ENCODE measurements around the gene DHRSX.
"Not testable (repeated sequence)": the region's sequence is repeated elsewhere in the genome, so short reads cannot be mapped to it uniquely, and the experiment has no call there.

Gene DHRSX

GRCh38 chrX:2224161-2224560 is 276.6 kb downstream of the DHRSX start:
- DNase-seq (ENCODE audit: insufficient read length, low spot score) (no peak), FAIRE-seq (no peak)
- no peak for TF ChIP-seq CTCF (IDR thresholded peaks at IDR 0.05; ENCODE audit: insufficient read depth, missing control alignments)

GRCh38 chrX:2220829-2221567 is 279.8 kb downstream of the DHRSX start:
- no peak for TF ChIP-seq CTCF (IDR thresholded peaks at IDR 0.05; ENCODE audit: insufficient read depth, missing control alignments)
- FAIRE-seq (no peak), DNase-seq (ENCODE audit: insufficient read length, low spot score) (no peak)

GRCh38 chrX:2220296-2220695 is 280.5 kb downstream of the DHRSX start:
- TF ChIP-seq CTCF (IDR thresholded peaks at IDR 0.05; ENCODE audit: insufficient read depth, missing control alignments) = no peak
- no peak for FAIRE-seq
- no peak for DNase-seq (ENCODE audit: insufficient read length, low spot score)

- DNase-seq (ENCODE audit: insufficient read length, low spot score); FAIRE-seq: not testable (repeated sequence)
Measured at GRCh38 chrX:2214138-2214823, 286.5 kb downstream of the DHRSX start.

GRCh38 chrX:2211667-2212066 is 289.1 kb downstream of the DHRSX start:
- FAIRE-seq; DNase-seq (ENCODE audit: insufficient read length, low spot score): not testable (repeated sequence)

GRCh38 chrX:2193273-2193592 is 307.5 kb downstream of the DHRSX start:
- no peak for FAIRE-seq
- no peak for TF ChIP-seq CTCF (IDR thresholded peaks at IDR 0.05; ENCODE audit: insufficient read depth, missing control alignments)
- DNase-seq (ENCODE audit: insufficient read length, low spot score) = no peak

GRCh38 chrX:2192584-2193272 is 308.0 kb downstream of the DHRSX start:
- no peak for TF ChIP-seq CTCF (IDR thresholded peaks at IDR 0.05; ENCODE audit: insufficient read depth, missing control alignments)
- FAIRE-seq = no peak
- no peak for DNase-seq (ENCODE audit: insufficient read length, low spot score)

GRCh38 chrX:2188840-2189239 is 311.9 kb downstream of the DHRSX start:
- no peak for FAIRE-seq
- no peak for TF ChIP-seq CTCF (IDR thresholded peaks at IDR 0.05; ENCODE audit: insufficient read depth, missing control alignments)
- DNase-seq (ENCODE audit: insufficient read length, low spot score) = no peak
